H1 (cell line): ENCODE measurements around the gene SCAMP4. TPM values are rescaled to one million over a fixed set of nuclear protein-coding genes. Genes with fewer than 3 reads are reported as not detected.

Source experiments
- polyA plus RNA-seq, 7 experiments: library from polyadenylated mRNA; depleted of rRNA in 3 of 7; stranded (reverse) in 5 of 7; unstranded in 2 of 7; fragments of >200 nt in 5 of 7; fragments of 200-250 nt in 2 of 7; gene quantifications; 1 replicate in 5 of 7; 2 replicates in 1 of 7; 4 replicates in 1 of 7; pipeline versions ENCODE4 v1.2.1 to v1.2.3, GENCODE V29; 2011 to 2013; ENCODE audit warnings: missing spikeins in 2 of 7, mixed read lengths in 2 of 7
- total RNA-seq: library from RNA; stranded (reverse); fragmentation: NEBNext Ultra II Directional; extraction: Animal tissue kit (Norgen Biotek cat#: 25700); gene quantifications from 2 replicates; pipeline ENCODE4 v1.2.1, GENCODE V29; 2021

Gene SCAMP4
- total and polyA plus RNA-seq, 2 of the 8 experiments (the other 6 are each of a cell fraction or from before 2014, with no cell fraction given), result 17.1 to 61.4 TPM

Other genes with a start within 250 kb of the SCAMP4 start
- gene ONECUT3, start 151.9 kb upstream of the SCAMP4 start, total RNA-seq, result not detected in 2 replicates
- not detected in 2 replicates for gene ONECUT3, start 151.9 kb upstream of the SCAMP4 start, polyA plus RNA-seq (2011; rRNA removed)
- gene ATP8B3, start 93.1 kb upstream of the SCAMP4 start, total RNA-seq, result 2.9 and 4.1 TPM in 2 replicates
- gene ATP8B3, start 93.1 kb upstream of the SCAMP4 start, polyA plus RNA-seq (2011; rRNA removed), result 9.3 and 10.0 TPM in 2 replicates
- gene REXO1, start 56.9 kb upstream of the SCAMP4 start, total RNA-seq, result 42.4 and 44.3 TPM in 2 replicates
- 44.3 and 69.6 TPM in 2 replicates for gene REXO1, start 56.9 kb upstream of the SCAMP4 start, polyA plus RNA-seq (2011; rRNA removed)
- 45.9 and 53.2 TPM in 2 replicates for gene KLF16, start 41.8 kb upstream of the SCAMP4 start, total RNA-seq
- 14.3 and 44.7 TPM in 2 replicates for gene KLF16, start 41.8 kb upstream of the SCAMP4 start, polyA plus RNA-seq (2011; rRNA removed)
- 41.2 and 45.3 TPM in 2 replicates for gene ABHD17A, start 19.9 kb upstream of the SCAMP4 start, total RNA-seq
- gene ABHD17A, start 19.9 kb upstream of the SCAMP4 start, polyA plus RNA-seq (2011; rRNA removed), result 87.4 and 98.0 TPM in 2 replicates
- gene ADAT3, start within 50 bp of the SCAMP4 start, total RNA-seq, result 10.2 and 10.8 TPM in 2 replicates
- 5.4 and 9.8 TPM in 2 replicates for gene ADAT3, start within 50 bp of the SCAMP4 start, polyA plus RNA-seq (2011; rRNA removed)
- gene CSNK1G2, start 35.8 kb downstream of the SCAMP4 start, total RNA-seq, result 99.5 and 108 TPM in 2 replicates
- gene CSNK1G2, start 35.8 kb downstream of the SCAMP4 start, polyA plus RNA-seq (2011; rRNA removed), result 130 and 184 TPM in 2 replicates
- gene BTBD2, start 110.3 kb downstream of the SCAMP4 start, total RNA-seq, result 92.3 and 95.3 TPM in 2 replicates
- gene BTBD2, start 110.3 kb downstream of the SCAMP4 start, polyA plus RNA-seq (2011; rRNA removed), result 91.7 and 142 TPM in 2 replicates
- 163 and 174 TPM in 2 replicates for gene MKNK2, start 145.8 kb downstream of the SCAMP4 start, total RNA-seq
- 166 and 200 TPM in 2 replicates for gene MKNK2, start 145.8 kb downstream of the SCAMP4 start, polyA plus RNA-seq (2011; rRNA removed)
- gene MOB3A, start 190.9 kb downstream of the SCAMP4 start, total RNA-seq, result 9.2 and 9.8 TPM in 2 replicates
- gene MOB3A, start 190.9 kb downstream of the SCAMP4 start, polyA plus RNA-seq (2011; rRNA removed), result 9.6 and 10.2 TPM in 2 replicates
- 1.3 and 1.8 TPM in 2 replicates for gene IZUMO4, start 191.5 kb downstream of the SCAMP4 start, total RNA-seq
- gene IZUMO4, start 191.5 kb downstream of the SCAMP4 start, polyA plus RNA-seq (2011; rRNA removed), result 1.9 and 2.3 TPM in 2 replicates
- 174 and 184 TPM in 2 replicates for gene AP3D1, start 246.2 kb downstream of the SCAMP4 start, total RNA-seq
- 161 and 227 TPM in 2 replicates for gene AP3D1, start 246.2 kb downstream of the SCAMP4 start, polyA plus RNA-seq (2011; rRNA removed)